Measurements from ENCODE around the gene RNF223. TPM values are rescaled to one million over a fixed set of nuclear protein-coding genes. Genes with fewer than 3 reads are reported as not detected.
"Not testable (repeated sequence)": the region's sequence is repeated elsewhere in the genome, so short reads cannot be mapped to it uniquely, and the experiment has no call there.

Gene RNF223
- total and polyA plus RNA-seq, 2 donors (not counting 3 experiments of a cell fraction or from before 2014, with no cell fraction given), result not detected

GRCh38 chr1:1066403-1067283 lies 7.5 kb downstream of the RNF223 start:
- no peaks in the 10 kb centered on the region for H3K27me3 ChIP-seq (ENCODE audit: control insufficient read depth in 2 of 2, insufficient read depth in 2 of 2, low read length in 2 of 2)
- no peaks in the 10 kb centered on the region for H3K9me3 ChIP-seq (replicated peaks; ENCODE audit: control insufficient read depth, insufficient read depth, low read length)
- no peaks in the 10 kb centered on the region for H3K79me2 ChIP-seq (ENCODE audit: control insufficient read depth, insufficient read depth, low read length)
- H3K4me2 ChIP-seq (ENCODE audit: insufficient read depth, low read length), result no peak overlapping the region
- no peaks in the 10 kb centered on the region for H3K36me3 ChIP-seq (ENCODE audit: control insufficient read depth in 2 of 2, extremely low read depth in 1 of 2, insufficient read depth in 2 of 2, low read length in 2 of 2)
- no peak overlapping the region for H2AFZ ChIP-seq (ENCODE audit: low read depth, low read length)
- H3K9ac ChIP-seq (replicated peaks; ENCODE audit: extremely low read depth, insufficient read depth, low read length), result no peak overlapping the region
- no peak overlapping the region for H3K4me3 ChIP-seq (replicated peaks in 1 of 3; ENCODE audit: insufficient read depth in 1 of 3, low read depth in 1 of 3, low read length in 3 of 3)
- H4K20me1 ChIP-seq (replicated peaks; ENCODE audit: control insufficient read depth, extremely low read depth, insufficient read depth, low read length), result no peaks in the 10 kb centered on the region
- no peaks in the 10 kb centered on the region for H3K9me1 ChIP-seq (replicated peaks; ENCODE audit: control insufficient read depth, extremely low read depth, insufficient read depth, low read length)
- FAIRE-seq, result no peak
- POLR2A ChIA-PET, result no interaction called here
- H3K4me1 ChIP-seq (ENCODE audit: control insufficient read depth, extremely low read depth, insufficient read depth, low read length), result peaks cover 8% of the 10 kb centered on the region
- BruUV-seq (replicated peaks), result no TSS peak
- CTCF ChIA-PET, result interaction anchor here (1.5 to 2.0 kb wide), 2 partner anchors 82 to 85 kb away, joined by 3 to 7 read pairs; partner anchors contain the start of gene PERM1
- dilution Hi-C loops (cut with MboI; ENCODE audit: extremely low pct_ligation_motif_present, low sequenced_read_pairs) (no loop called here), intact Hi-C loops (cut with micrococcal nuclease) (no loop called here)
- TF ChIP-seq GATA2 (IDR thresholded peaks at IDR 0.05; ENCODE audit: insufficient read depth, insufficient read length, low read depth, low read length), result no peak
- TF ChIP-seq EZH2 (IDR thresholded peaks at IDR 0.05; ENCODE audit: borderline replicate concordance, low read depth, low read length, severe bottlenecking), result no peak
- TF ChIP-seq CTCF (IDR thresholded peaks at IDR 0.05; ENCODE audit: extremely low read depth in 1 of 2, insufficient read depth in 1 of 2, low read depth in 1 of 2, low read length in 2 of 2), result no peak
- TF ChIP-seq MAX (IDR thresholded peaks at IDR 0.05; ENCODE audit: insufficient read depth, insufficient read length), result no peak
- no peak overlapping the region for H3K27ac ChIP-seq (ENCODE audit: insufficient read depth, low read depth, low read length)
- DNase-seq (ENCODE audit: low read depth, low spot score), result no peak

GRCh38 chr1:1065940-1066304 lies 8.2 kb downstream of the RNF223 start:
- dilution Hi-C loops (cut with MboI; ENCODE audit: extremely low pct_ligation_motif_present, low sequenced_read_pairs); H4K20me1 ChIP-seq (replicated peaks; ENCODE audit: control insufficient read depth, extremely low read depth, insufficient read depth, low read length); H3K36me3 ChIP-seq (ENCODE audit: control insufficient read depth in 2 of 2, extremely low read depth in 1 of 2, insufficient read depth in 2 of 2, low read length in 2 of 2); BruUV-seq (replicated peaks); H3K4me1 ChIP-seq (ENCODE audit: control insufficient read depth, extremely low read depth, insufficient read depth, low read length); H2AFZ ChIP-seq (ENCODE audit: low read depth, low read length); H3K4me2 ChIP-seq (ENCODE audit: insufficient read depth, low read length); H3K4me3 ChIP-seq (replicated peaks in 1 of 3; ENCODE audit: insufficient read depth in 1 of 3, low read depth in 1 of 3, low read length in 3 of 3); DNase-seq (ENCODE audit: low read depth, low spot score); H3K27me3 ChIP-seq (ENCODE audit: control insufficient read depth in 2 of 2, insufficient read depth in 2 of 2, low read length in 2 of 2); H3K9ac ChIP-seq (replicated peaks; ENCODE audit: extremely low read depth, insufficient read depth, low read length); H3K79me2 ChIP-seq (ENCODE audit: control insufficient read depth, insufficient read depth, low read length); intact Hi-C loops (cut with micrococcal nuclease); POLR2A ChIA-PET; H3K9me1 ChIP-seq (replicated peaks; ENCODE audit: control insufficient read depth, extremely low read depth, insufficient read depth, low read length); H3K9me3 ChIP-seq (replicated peaks; ENCODE audit: control insufficient read depth, insufficient read depth, low read length); FAIRE-seq; H3K27ac ChIP-seq (ENCODE audit: insufficient read depth, low read depth, low read length): not testable (repeated sequence)
- CTCF ChIA-PET, result interaction anchor here (1.5 to 2.0 kb wide), 2 partner anchors 81 to 84 kb away, joined by 3 to 7 read pairs; partner anchors contain the start of gene PERM1
